KMS-11 (cell line): ENCODE results near the gene CMIP.

Experiments
- H2AFZ ChIP-seq: fragments of 200-600 bp; sonication (generic); 2 replicates; pipeline ENCODE4 v1.6.1; 2016; ENCODE audit warnings: antibody characterized with exemption, mixed run types, low read depth
- H3K27ac ChIP-seq: fragments of 200-600 bp; sonication (generic); 2 replicates; pipeline ENCODE4 v1.6.1; 2016; ENCODE audit warnings: mild to moderate bottlenecking, mixed run types
- H3K27me3 ChIP-seq: fragments of 200-600 bp; sonication (generic); 2 replicates; pipeline ENCODE4 v1.6.1; 2017; ENCODE audit warnings: mild to moderate bottlenecking, low read depth, mixed run types, moderate library complexity; ENCODE audit not compliant: insufficient read depth
- H3K36me3 ChIP-seq: fragments of 200-600 bp; sonication (generic); 2 replicates; pipeline ENCODE4 v1.6.1; 2017; ENCODE audit warnings: mild to moderate bottlenecking, mixed run types; ENCODE audit not compliant: insufficient read depth
- H3K4me1 ChIP-seq: fragments of 200-600 bp; sonication (generic); 2 replicates; pipeline ENCODE4 v1.6.1; 2016; ENCODE audit warnings: mild to moderate bottlenecking, low read depth, mixed run types; ENCODE audit not compliant: poor library complexity, severe bottlenecking
- H3K4me2 ChIP-seq: fragments of 200-600 bp; sonication (generic); 2 replicates; pipeline ENCODE4 v1.7.0; 2016; ENCODE audit warnings: mild to moderate bottlenecking, mixed run types
- H3K4me3 ChIP-seq: fragments of 200-600 bp; sonication (generic); IDR thresholded peaks from 2 replicates; pipeline ENCODE4 v1.6.1; 2017; ENCODE audit warnings: low read depth, low read length, mixed read lengths; ENCODE audit not compliant: insufficient read depth
- H3K79me2 ChIP-seq: fragments of 200-600 bp; sonication (generic); 2 replicates; pipeline ENCODE4 v1.6.1; 2016; ENCODE audit warnings: low read depth, mixed run types; ENCODE audit not compliant: insufficient read depth
- H3K9ac ChIP-seq: fragments of 200-600 bp; sonication (generic); 2 replicates; pipeline ENCODE4 v1.6.1; 2016; ENCODE audit warnings: mild to moderate bottlenecking, mixed run types
- H4K20me1 ChIP-seq: fragments of 200-600 bp; sonication (generic); 2 replicates; pipeline ENCODE4 v1.6.1; 2016; ENCODE audit warnings: mild to moderate bottlenecking, mixed run types; ENCODE audit not compliant: insufficient read depth
- CTCF ChIP-seq: fragments of 200-600 bp; sonication (generic); conservative IDR thresholded peaks from 2 replicates; pipeline ENCODE4 v1.6.1; 2017; ENCODE audit warnings: low read depth, mild to moderate bottlenecking, antibody characterized with exemption, low read length, moderate library complexity, mixed read lengths

The CMIP gene

DNA sequence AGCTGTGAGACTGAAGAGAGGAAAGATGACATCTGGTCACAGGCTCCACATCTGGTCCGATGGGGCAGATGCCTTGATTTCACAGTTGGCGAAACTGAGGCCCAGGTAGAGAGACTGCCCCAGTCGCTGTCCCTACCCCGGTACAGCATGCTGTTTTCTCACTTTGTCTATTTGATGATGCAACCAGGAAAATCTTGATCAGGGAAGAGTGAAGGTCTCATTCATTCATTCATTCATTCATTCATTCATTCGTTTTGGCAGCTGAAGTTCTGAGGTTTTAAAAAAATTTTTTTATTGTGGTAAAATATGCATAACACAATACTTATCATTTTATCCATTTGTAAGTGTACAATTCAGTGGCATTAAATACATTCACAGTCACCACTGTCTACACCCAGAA lies 19.7 kb downstream of the CMIP start:
- Histone ChIP-seq H3K27ac (no peak overlapping the region), H3K79me2 (peaks cover 100% of the 10 kb centered on the region), H3K4me2 (no peak overlapping the region), H2AFZ (no peak overlapping the region), H4K20me1 (peaks cover 39% of the 10 kb centered on the region), H3K27me3 (no peaks in the 10 kb centered on the region), H3K36me3 (no peaks in the 10 kb centered on the region), H3K4me1 (peaks cover 42% of the 10 kb centered on the region), H3K9ac (no peak overlapping the region), H3K4me3 (no peak overlapping the region)
- no peak for TF ChIP-seq CTCF

- Histone ChIP-seq H3K4me3 (no peak overlapping the region), H3K27ac (no peak overlapping the region), H2AFZ (no peak overlapping the region), H3K9ac (no peak overlapping the region), H4K20me1 (peaks cover 50% of the 10 kb centered on the region), H3K36me3 (no peaks in the 10 kb centered on the region), H3K4me1 (peaks cover 54% of the 10 kb centered on the region), H3K27me3 (no peaks in the 10 kb centered on the region), H3K4me2 (no peak overlapping the region), H3K79me2 (peaks cover 99% of the 10 kb centered on the region)
- no peak for TF ChIP-seq CTCF
Observed at GRCh38 chr16:81465375-81465943, 20.9 kb downstream of the CMIP start.

- Histone ChIP-seq H3K4me2 (no peak overlapping the region), H3K4me1 (peaks cover 62% of the 10 kb centered on the region), H3K27me3 (no peaks in the 10 kb centered on the region), H3K27ac (no peak overlapping the region; the same call in 1 of the 2 replicates), H3K36me3 (no peaks in the 10 kb centered on the region), H3K9ac (no peak overlapping the region), H3K4me3 (no peak overlapping the region), H3K79me2 (peaks cover 99% of the 10 kb centered on the region), H4K20me1 (peaks cover 59% of the 10 kb centered on the region), H2AFZ (no peak overlapping the region)
- TF ChIP-seq CTCF = no peak
Observed at GRCh38 chr16:81466356-81466980, 21.9 kb downstream of the CMIP start.

DNA sequence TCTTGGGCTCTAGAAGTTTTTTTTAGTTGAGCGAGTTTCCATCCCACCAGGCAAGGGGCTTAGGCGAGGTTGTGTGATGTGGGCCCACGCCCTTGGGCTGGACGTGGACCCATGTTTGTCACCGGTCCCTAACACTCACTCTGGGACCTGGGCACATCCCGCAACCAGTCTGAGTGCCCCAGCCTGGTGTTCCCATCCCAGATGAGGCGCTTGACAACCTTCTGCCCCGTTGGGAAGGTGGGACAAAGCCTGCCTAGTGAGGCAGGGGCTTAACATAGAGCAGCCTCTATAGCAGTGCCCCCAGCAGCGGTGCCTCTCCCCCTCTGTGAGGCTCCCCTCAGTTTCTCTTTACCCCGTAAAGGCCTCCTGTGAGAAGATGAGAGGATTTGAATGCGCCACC lies 22.5 kb downstream of the CMIP start:
- no peak overlapping the region for H3K4me3 ChIP-seq
- H2AFZ ChIP-seq = no peak overlapping the region
- H4K20me1 ChIP-seq = peaks cover 59% of the 10 kb centered on the region
- no peak overlapping the region for H3K9ac ChIP-seq
- TF ChIP-seq CTCF = no peak
- H3K27ac ChIP-seq = no peak overlapping the region
- peaks cover 99% of the 10 kb centered on the region for H3K79me2 ChIP-seq
- H3K27me3 ChIP-seq = no peaks in the 10 kb centered on the region
- H3K4me1 ChIP-seq = peaks cover 67% of the 10 kb centered on the region
- H3K36me3 ChIP-seq = no peaks in the 10 kb centered on the region
- no peak overlapping the region for H3K4me2 ChIP-seq
